ENCODE results near the gene HARBI1. TPM values are rescaled to one million over a fixed set of nuclear protein-coding genes. Genes with fewer than 3 reads are reported as not detected.
A peak's percentile ranks its signal among the peaks of the same experiment; 100 is the strongest.

The HARBI1 gene
- total and polyA plus RNA-seq, 3 donors from 2014 or later: 12.9 to 25.2 (median 14.3) TPM

GRCh38 chr11:46657186-46657585 is 40.2 kb upstream of the HARBI1 start:
- Histone ChIP-seq H3K36me3 (ENCODE audit: low read depth, missing control alignments) (no peaks in the 10 kb centered on the region), H3K27me3 (no peaks in the 10 kb centered on the region), H3K9me3 (no peaks in the 10 kb centered on the region), H3K4me3 (no peak overlapping the region), H3K4me1 (no peaks in the 10 kb centered on the region), H3K27ac (no peak overlapping the region)
- intact Hi-C loops (cut with DNase I; ENCODE audit: low total_unique reads): no loop called here
- WGBS, 2 donors: 84% methylated on average over 3 of the region's 3 CpGs
- no peak for TF ChIP-seq CTCF (IDR thresholded peaks at IDR 0.05)
- no peak for TF ChIP-seq POLR2A (IDR thresholded peaks at IDR 0.05)
- no peak for DNase-seq

DNA sequence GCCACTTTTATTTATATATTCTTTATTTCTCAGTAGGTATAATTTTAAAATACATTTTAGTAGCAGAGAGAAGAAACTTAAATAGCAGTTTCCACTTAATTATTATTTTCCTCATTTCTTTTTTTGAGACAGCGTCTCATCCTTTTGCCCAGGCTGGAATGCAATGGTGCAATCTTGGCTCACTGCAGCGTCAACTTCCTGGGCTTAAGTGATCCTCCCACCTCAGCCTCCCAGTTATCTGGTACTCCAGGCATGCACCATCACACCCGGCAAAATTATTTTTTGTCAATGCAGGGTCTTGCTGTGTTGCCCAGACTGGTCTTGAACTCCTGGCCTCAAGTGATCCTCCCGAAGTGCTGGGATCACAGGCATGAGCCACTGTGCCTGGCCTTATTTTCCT is 38.6 kb upstream of the HARBI1 start:
- 75 to 92% methylated on average over 4 of the region's 4 CpGs for WGBS, 2 donors
- Histone ChIP-seq H3K4me3 (no peak overlapping the region), H3K4me1 (peaks cover 11% of the 10 kb centered on the region), H3K27ac (no peak overlapping the region), H3K36me3 (ENCODE audit: low read depth, missing control alignments) (no peaks in the 10 kb centered on the region), H3K27me3 (no peaks in the 10 kb centered on the region), H3K9me3 (no peaks in the 10 kb centered on the region)
- TF ChIP-seq CTCF (IDR thresholded peaks at IDR 0.05) (no peak), POLR2A (IDR thresholded peaks at IDR 0.05) (no peak)
- no peak for DNase-seq
- intact Hi-C loops (cut with DNase I; ENCODE audit: low total_unique reads): no loop called here

- intact Hi-C loops (cut with DNase I; ENCODE audit: low total_unique reads): no loop called here
- no peak overlapping the region for H3K4me3 ChIP-seq
- no peaks in the 10 kb centered on the region for H3K9me3 ChIP-seq
- DNase-seq: peak; percentile 94
- no peaks in the 10 kb centered on the region for H3K36me3 ChIP-seq (ENCODE audit: low read depth, missing control alignments)
- peaks cover 31% of the 10 kb centered on the region for H3K4me1 ChIP-seq
- no peaks in the 10 kb centered on the region for H3K27me3 ChIP-seq
- 38% methylated on average over 2 of the region's 2 CpGs for WGBS, 2 donors
- peak overlapping the region; percentile 80 to 82 for H3K27ac ChIP-seq
- no peak for TF ChIP-seq CTCF (IDR thresholded peaks at IDR 0.05)
- TF ChIP-seq POLR2A (IDR thresholded peaks at IDR 0.05): no peak
Measured at GRCh38 chr11:46649180-46649738, 32.2 kb upstream of the HARBI1 start.

DNA sequence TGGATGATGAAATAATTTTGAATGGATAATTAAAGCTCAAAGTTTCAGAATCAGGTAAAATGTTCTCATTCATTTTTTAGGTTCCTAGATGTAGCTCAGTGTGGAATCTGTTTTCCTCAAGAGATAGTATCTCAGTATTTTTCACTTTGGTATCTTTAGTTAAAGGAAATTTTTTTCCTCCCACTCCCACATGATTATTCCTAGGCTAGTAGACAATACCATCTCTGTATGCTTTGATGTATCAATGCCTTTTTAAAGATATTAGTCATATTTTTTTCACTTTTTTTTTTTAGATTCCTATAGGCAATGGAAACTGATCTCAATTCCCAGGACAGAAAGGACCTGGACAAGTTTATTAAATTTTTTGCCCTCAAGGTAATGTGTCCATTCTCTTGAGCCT is 27.0 kb upstream of the HARBI1 start:
- no peak overlapping the region for H3K27ac ChIP-seq
- H3K9me3 ChIP-seq: no peaks in the 10 kb centered on the region
- intact Hi-C loops (cut with DNase I; ENCODE audit: low total_unique reads): no loop called here
- H3K27me3 ChIP-seq: no peaks in the 10 kb centered on the region
- no peaks in the 10 kb centered on the region for H3K36me3 ChIP-seq (ENCODE audit: low read depth, missing control alignments)
- DNase-seq: no peak
- peaks cover 8% of the 10 kb centered on the region for H3K4me1 ChIP-seq
- H3K4me3 ChIP-seq: no peak overlapping the region
- TF ChIP-seq POLR2A (IDR thresholded peaks at IDR 0.05): no peak
- TF ChIP-seq CTCF (IDR thresholded peaks at IDR 0.05): no peak

DNA sequence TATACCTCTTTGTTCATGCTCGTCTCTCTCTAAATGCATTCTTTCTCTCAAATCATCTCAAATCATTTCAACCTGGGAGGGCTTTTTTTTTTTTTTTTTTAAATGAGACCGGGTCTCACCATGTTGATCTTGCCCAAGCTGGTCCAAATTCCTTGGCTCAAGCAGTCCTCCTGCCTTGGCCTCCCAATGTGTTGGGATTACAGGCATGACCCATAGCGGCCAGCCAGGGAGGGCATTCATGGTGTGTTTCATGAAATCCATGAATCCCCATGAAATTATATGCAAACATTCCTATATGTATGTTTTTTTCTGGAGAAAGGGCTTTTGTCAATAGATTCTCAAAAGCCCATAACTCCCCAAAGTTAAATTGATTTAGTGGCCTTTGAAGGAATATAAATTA is 26.5 kb upstream of the HARBI1 start:
- Histone ChIP-seq H3K27ac (no peak overlapping the region), H3K36me3 (ENCODE audit: low read depth, missing control alignments) (no peaks in the 10 kb centered on the region), H3K4me1 (peaks cover 8% of the 10 kb centered on the region), H3K9me3 (no peaks in the 10 kb centered on the region), H3K27me3 (no peaks in the 10 kb centered on the region), H3K4me3 (no peak overlapping the region)
- WGBS, 2 donors: 82 to 93% methylated on average over 3 of the region's 3 CpGs
- TF ChIP-seq POLR2A (IDR thresholded peaks at IDR 0.05): no peak
- TF ChIP-seq CTCF (IDR thresholded peaks at IDR 0.05): no peak
- intact Hi-C loops (cut with DNase I; ENCODE audit: low total_unique reads): no loop called here
- no peak for DNase-seq

Measured in testis (tissue), 3 donors.